GM04504 (cell line): ENCODE results near the gene RLIM.
A peak's percentile ranks its signal among the peaks of the same experiment; 100 is the strongest.
"Not testable (repeated sequence)": the region's sequence is repeated elsewhere in the genome, so short reads cannot be mapped to it uniquely, and the experiment has no call there.

Experiments used
- DNase-seq: peaks from one replicate; pipeline ENCODE4 v3.0.0-alpha.2; 2012; ENCODE audit warnings: low read depth

RLIM gene

GRCh38 chrX:74614093-74614909 is at the start of gene RLIM:
TSS of gene RLIM (minus strand) at chrX:74614624. CDS start at chrX:74595977, 18,647 bp downstream.
- peak; percentile 88 for DNase-seq

- no peak for DNase-seq
Observed at GRCh38 chrX:74656079-74656745, 41.8 kb upstream of the RLIM start.

- not testable (repeated sequence) for DNase-seq
Observed at GRCh38 chrX:74654953-74655352, 40.5 kb upstream of the RLIM start.

- no peak for DNase-seq
Observed at GRCh38 chrX:74636749-74637314, 22.4 kb upstream of the RLIM start.

- no peak for DNase-seq
Observed at GRCh38 chrX:74613370-74614092, 893 bp downstream of the RLIM start.

- DNase-seq, result no peak
Observed at GRCh38 chrX:74606799-74607198, 7.6 kb downstream of the RLIM start.

- DNase-seq, result no peak
Observed at GRCh38 chrX:74606342-74606741, 8.1 kb downstream of the RLIM start.

GRCh38 chrX:74603040-74603439 is 11.4 kb downstream of the RLIM start:
- DNase-seq, result no peak

- no peak for DNase-seq
Observed at GRCh38 chrX:74602142-74602541, 12.3 kb downstream of the RLIM start.

- no peak for DNase-seq
Observed at GRCh38 chrX:74593593-74593992, 20.8 kb downstream of the RLIM start.

GRCh38 chrX:74585766-74586165 is 28.7 kb downstream of the RLIM start:
- no peak for DNase-seq

- DNase-seq, result no peak
Observed at GRCh38 chrX:74579597-74580198, 34.7 kb downstream of the RLIM start.

- no peak for DNase-seq
Observed at GRCh38 chrX:74578137-74578536, 36.3 kb downstream of the RLIM start.

- DNase-seq, result no peak
Observed at GRCh38 chrX:74557378-74557777, 57.0 kb downstream of the RLIM start.

- no peak for DNase-seq
Observed at GRCh38 chrX:74551934-74552333, 62.5 kb downstream of the RLIM start.

GRCh38 chrX:74550295-74550802 is 64.1 kb downstream of the RLIM start:
- DNase-seq, result no peak

GRCh38 chrX:74546984-74547383 is 67.4 kb downstream of the RLIM start:
- DNase-seq, result no peak

GRCh38 chrX:74545880-74546523 is 68.4 kb downstream of the RLIM start:
- DNase-seq, result no peak

GRCh38 chrX:74540635-74541249 is 73.7 kb downstream of the RLIM start:
- DNase-seq, result no peak

GRCh38 chrX:74536832-74537371 is 77.5 kb downstream of the RLIM start:
- peak; percentile 4 for DNase-seq
